Measurements from ENCODE around the gene TSHZ2. TPM values are rescaled to one million over a fixed set of nuclear protein-coding genes. Genes with fewer than 3 reads are reported as not detected.
"Not testable (repeated sequence)": the region's sequence is repeated elsewhere in the genome, so short reads cannot be mapped to it uniquely, and the experiment has no call there.

Gene TSHZ2
- total RNA-seq, 3 donors from 2014 or later = 31.7 to 106 (median 59.6) TPM

DNA sequence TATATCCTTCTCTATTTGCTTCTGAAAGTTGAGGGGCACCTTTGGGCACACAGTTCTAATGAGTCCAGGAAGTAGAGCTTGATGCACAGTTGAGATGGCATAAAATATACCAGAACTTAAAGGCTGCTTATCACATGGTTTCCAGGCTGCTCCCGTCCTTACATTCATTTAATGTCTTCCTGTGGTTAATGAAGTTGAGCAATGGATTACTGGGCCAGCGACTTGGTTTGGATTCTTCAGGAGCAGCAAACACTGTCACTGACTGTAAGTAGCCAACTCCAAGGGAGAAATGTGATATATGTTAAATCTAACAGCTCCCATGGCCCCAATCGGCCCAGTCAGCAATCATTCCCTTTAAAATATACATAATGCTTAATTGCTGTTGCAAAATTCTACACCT, 9.0 kb upstream of the TSHZ2 start:
- no peak overlapping the region for H3K4me3 ChIP-seq
- TF ChIP-seq POLR2AphosphoS5 (IDR thresholded peaks at IDR 0.05) (no peak), POLR2A (IDR thresholded peaks at IDR 0.05) (no peak)
- TF ChIP-seq, protein P1, sequence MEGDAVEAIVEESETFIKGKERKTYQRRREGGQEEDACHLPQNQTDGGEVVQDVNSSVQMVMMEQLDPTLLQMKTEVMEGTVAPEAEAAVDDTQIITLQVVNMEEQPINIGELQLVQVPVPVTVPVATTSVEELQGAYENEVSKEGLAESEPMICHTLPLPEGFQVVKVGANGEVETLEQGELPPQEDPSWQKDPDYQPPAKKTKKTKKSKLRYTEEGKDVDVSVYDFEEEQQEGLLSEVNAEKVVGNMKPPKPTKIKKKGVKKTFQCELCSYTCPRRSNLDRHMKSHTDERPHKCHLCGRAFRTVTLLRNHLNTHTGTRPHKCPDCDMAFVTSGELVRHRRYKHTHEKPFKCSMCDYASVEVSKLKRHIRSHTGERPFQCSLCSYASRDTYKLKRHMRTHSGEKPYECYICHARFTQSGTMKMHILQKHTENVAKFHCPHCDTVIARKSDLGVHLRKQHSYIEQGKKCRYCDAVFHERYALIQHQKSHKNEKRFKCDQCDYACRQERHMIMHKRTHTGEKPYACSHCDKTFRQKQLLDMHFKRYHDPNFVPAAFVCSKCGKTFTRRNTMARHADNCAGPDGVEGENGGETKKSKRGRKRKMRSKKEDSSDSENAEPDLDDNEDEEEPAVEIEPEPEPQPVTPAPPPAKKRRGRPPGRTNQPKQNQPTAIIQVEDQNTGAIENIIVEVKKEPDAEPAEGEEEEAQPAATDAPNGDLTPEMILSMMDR (IDR thresholded peaks at IDR 0.05) = no peak
- no peak for DNase-seq (ENCODE audit: low spot score in 2 of 2)
- H3K9me3 ChIP-seq = no peaks in the 10 kb centered on the region
- no peak overlapping the region for H3K27ac ChIP-seq
- no peaks in the 10 kb centered on the region for H3K4me1 ChIP-seq
- intact Hi-C loops (cut with DNase I; ENCODE audit: low total_unique reads) = loop anchor here (10.0 kb wide), 1 partner anchor 252 kb away; no protein-coding TSS in a partner anchor
- no peaks in the 10 kb centered on the region for H3K27me3 ChIP-seq
- no peaks in the 10 kb centered on the region for H3K36me3 ChIP-seq

DNA sequence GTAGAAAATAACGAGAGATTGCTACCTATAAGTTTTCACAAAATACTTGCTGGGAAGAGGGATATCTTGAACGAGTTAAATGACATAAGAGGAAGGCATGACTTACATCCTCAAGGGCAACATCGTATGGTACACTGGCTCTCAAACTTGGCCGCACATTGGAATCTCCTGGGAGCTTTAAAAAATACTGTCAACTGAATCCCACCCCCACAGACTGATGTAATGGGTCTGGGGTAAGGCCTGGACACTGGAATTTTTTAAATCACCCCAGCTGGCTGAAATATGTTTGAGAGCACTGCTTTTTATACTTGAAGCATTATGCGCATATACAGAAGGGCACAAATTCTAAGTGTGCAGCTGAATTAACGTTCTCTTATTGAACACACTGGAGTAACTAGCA, 8.0 kb upstream of the TSHZ2 start:
- Histone ChIP-seq H3K9me3 (no peaks in the 10 kb centered on the region), H3K4me1 (no peaks in the 10 kb centered on the region), H3K36me3 (no peaks in the 10 kb centered on the region), H3K4me3 (no peak overlapping the region), H3K27ac (no peak overlapping the region), H3K27me3 (no peaks in the 10 kb centered on the region)
- intact Hi-C loops (cut with DNase I; ENCODE audit: low total_unique reads) = loop anchor here (10.0 kb wide), 1 partner anchor 251 kb away; no protein-coding TSS in a partner anchor
- TF ChIP-seq, protein P1 (IDR thresholded peaks at IDR 0.05) = no peak
- TF ChIP-seq POLR2A (IDR thresholded peaks at IDR 0.05) (no peak), POLR2AphosphoS5 (IDR thresholded peaks at IDR 0.05) (no peak)
- DNase-seq (ENCODE audit: low spot score in 2 of 2) = no peak

DNA sequence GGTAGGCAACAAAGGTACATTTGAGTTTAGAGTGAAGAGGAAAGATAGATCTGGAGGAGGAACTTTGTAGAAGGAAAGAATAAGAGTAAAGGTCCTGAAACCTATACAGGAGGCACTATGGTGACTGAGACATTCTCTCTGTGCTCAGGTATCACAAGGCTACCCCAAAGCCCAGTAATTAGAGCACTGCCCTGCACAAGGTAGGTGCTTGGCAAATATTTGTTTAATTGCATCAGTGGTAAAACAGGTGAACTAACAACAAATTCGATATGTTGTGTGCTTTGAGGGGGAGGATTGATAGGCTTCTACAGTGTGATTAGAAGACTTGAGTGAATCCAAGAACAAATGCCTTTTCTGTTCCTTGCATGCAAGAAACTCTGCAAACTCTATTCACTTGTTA, 6.8 kb upstream of the TSHZ2 start:
- H3K27ac ChIP-seq = no peak overlapping the region
- no peak for DNase-seq (ENCODE audit: low spot score in 2 of 2)
- H3K27me3 ChIP-seq = no peaks in the 10 kb centered on the region
- TF ChIP-seq, protein P1 (IDR thresholded peaks at IDR 0.05) = no peak
- TF ChIP-seq POLR2AphosphoS5 (IDR thresholded peaks at IDR 0.05) = no peak
- no peak for TF ChIP-seq POLR2A (IDR thresholded peaks at IDR 0.05)
- no peaks in the 10 kb centered on the region for H3K36me3 ChIP-seq
- H3K9me3 ChIP-seq = no peaks in the 10 kb centered on the region
- H3K4me1 ChIP-seq = no peaks in the 10 kb centered on the region
- no peak overlapping the region for H3K4me3 ChIP-seq
- intact Hi-C loops (cut with DNase I; ENCODE audit: low total_unique reads) = loop anchor here (10.0 kb wide), 1 partner anchor 249 kb away; no protein-coding TSS in a partner anchor

DNA sequence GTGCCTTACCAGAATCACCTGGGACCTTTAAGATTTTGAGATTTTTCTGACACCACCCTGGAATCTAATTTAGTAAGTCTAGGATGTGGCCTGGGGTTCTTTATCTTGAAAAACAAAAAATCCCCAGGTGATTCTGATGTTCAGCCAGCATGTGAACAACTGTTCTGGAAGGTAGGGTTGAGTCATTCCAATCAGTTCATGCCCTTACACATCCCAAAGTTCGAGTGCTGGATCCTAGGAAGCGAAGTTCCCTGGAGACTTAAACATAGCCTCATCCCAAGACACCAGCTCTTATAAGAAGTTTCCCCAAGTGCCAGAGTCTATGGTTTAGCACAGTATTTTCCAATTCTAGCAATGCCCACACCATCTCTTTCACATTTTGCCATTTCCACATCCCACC, 6.3 kb upstream of the TSHZ2 start:
- H3K36me3 ChIP-seq = no peaks in the 10 kb centered on the region
- no peak for DNase-seq (ENCODE audit: low spot score in 2 of 2)
- TF ChIP-seq, protein P1 (IDR thresholded peaks at IDR 0.05) = no peak
- no peak for TF ChIP-seq POLR2A (IDR thresholded peaks at IDR 0.05)
- no peak for TF ChIP-seq POLR2AphosphoS5 (IDR thresholded peaks at IDR 0.05)

DNA sequence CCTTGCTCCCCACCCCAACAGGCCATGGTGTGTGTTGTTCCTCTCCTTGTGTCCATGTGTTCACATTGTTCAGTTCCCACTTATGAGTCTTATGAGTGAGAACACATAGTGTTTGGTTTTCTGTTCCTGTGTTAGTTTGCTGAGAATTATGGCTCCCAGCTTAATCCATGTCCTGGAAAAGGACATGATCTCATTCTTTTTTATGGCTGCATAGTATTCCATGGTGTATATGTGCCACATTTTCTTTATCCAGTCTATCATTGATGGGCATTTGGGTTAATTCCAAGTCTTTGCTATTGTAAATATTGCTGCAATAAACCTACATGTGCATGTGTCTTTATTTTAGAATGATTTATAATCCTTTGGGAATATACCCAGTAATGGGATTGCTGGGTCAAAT, 5.6 kb upstream of the TSHZ2 start:
- not testable (repeated sequence) for H3K9me3 ChIP-seq; H3K36me3 ChIP-seq; DNase-seq (ENCODE audit: low spot score in 2 of 2); H3K27me3 ChIP-seq; H3K4me1 ChIP-seq; H3K4me3 ChIP-seq
- intact Hi-C loops (cut with DNase I; ENCODE audit: low total_unique reads) = loop anchor here (10.0 kb wide), 1 partner anchor 248 kb away; no protein-coding TSS in a partner anchor
- H3K27ac ChIP-seq = peak overlapping the region in 1 of 2 donors; percentile 33

More for the DNA sequence above, 6.3 kb upstream of the TSHZ2 start:
- Histone ChIP-seq H3K9me3 (no peaks in the 10 kb centered on the region), H3K27ac (no peak overlapping the region), H3K4me1 (no peaks in the 10 kb centered on the region), H3K4me3 (no peak overlapping the region), H3K27me3 (no peaks in the 10 kb centered on the region)
- intact Hi-C loops (cut with DNase I; ENCODE audit: low total_unique reads) = loop anchor here (10.0 kb wide), 1 partner anchor 249 kb away; no protein-coding TSS in a partner anchor

Measured in breast epithelium (tissue), 4 donors.